NCI-H2081 treated with DMSO at 0.1 percent for 48 hours (cell line): ENCODE results near the gene COA4.

Source experiments
- DNase-seq: peaks from one replicate; lab custom pipeline; 2025; lab: John Stamatoyannopoulos, UW

COA4 gene

GRCh38 chr11:73866095-73866579 is 10.5 kb downstream of the COA4 start:
- DNase-seq, result no peak

- no peak for DNase-seq
These were observed 13.7 kb downstream of the COA4 start for GRCh38 chr11:73862986-73863385.

- no peak for DNase-seq
These were observed 16.4 kb downstream of the COA4 start for GRCh38 chr11:73860202-73860601.

- no peak for DNase-seq
These were observed 17.0 kb downstream of the COA4 start for GRCh38 chr11:73859671-73860070.

GRCh38 chr11:73856031-73856567 is 20.5 kb downstream of the COA4 start:
- no peak for DNase-seq

- no peak for DNase-seq
These were observed 22.0 kb downstream of the COA4 start for GRCh38 chr11:73854680-73855079.

- DNase-seq, result no peak
These were observed 24.6 kb downstream of the COA4 start for GRCh38 chr11:73852049-73852448.

GRCh38 chr11:73851046-73851764 is 25.4 kb downstream of the COA4 start:
- no peak for DNase-seq

GRCh38 chr11:73839123-73839457 is 37.6 kb downstream of the COA4 start:
- no peak for DNase-seq

- no peak for DNase-seq
These were observed 38.1 kb downstream of the COA4 start for GRCh38 chr11:73838443-73839122.

- no peak for DNase-seq
These were observed 43.6 kb downstream of the COA4 start for GRCh38 chr11:73833067-73833466.

GRCh38 chr11:73830261-73830660 is 46.4 kb downstream of the COA4 start:
- no peak for DNase-seq
